ENCODE data around the gene GPC5.
"Not testable (repeated sequence)": the region's sequence is repeated elsewhere in the genome, so short reads cannot be mapped to it uniquely, and the experiment has no call there.

GPC5 gene

GRCh38 chr13:92460479-92460878, 1062.1 kb downstream of the GPC5 start:
- Histone ChIP-seq H3K36me3 (ENCODE audit: insufficient read depth, low read length) (no peaks in the 10 kb centered on the region), H3K79me2 (ENCODE audit: control insufficient read depth, insufficient read depth, low read length, unreplicated experiment) (no peaks in the 10 kb centered on the region), H3K4me1 (ENCODE audit: control insufficient read depth, insufficient read depth, low read length, unreplicated experiment) (peaks cover 4% of the 10 kb centered on the region), H2AFZ (ENCODE audit: low read length, unreplicated experiment) (no peak overlapping the region), H3K27ac (ENCODE audit: low read depth, low read length) (no peak overlapping the region), H3K4me3 (ENCODE audit: low read depth, low read length) (no peak overlapping the region), H3K27me3 (ENCODE audit: insufficient read depth, low read length) (no peaks in the 10 kb centered on the region)

GRCh38 chr13:92461402-92461801, 1063.0 kb downstream of the GPC5 start:
- H3K27me3 ChIP-seq (ENCODE audit: insufficient read depth, low read length) = no peaks in the 10 kb centered on the region
- H3K4me3 ChIP-seq (ENCODE audit: low read depth, low read length) = no peak overlapping the region
- H3K79me2 ChIP-seq (ENCODE audit: control insufficient read depth, insufficient read depth, low read length, unreplicated experiment) = no peaks in the 10 kb centered on the region
- peaks cover 4% of the 10 kb centered on the region for H3K4me1 ChIP-seq (ENCODE audit: control insufficient read depth, insufficient read depth, low read length, unreplicated experiment)
- H2AFZ ChIP-seq (ENCODE audit: low read length, unreplicated experiment) = no peak overlapping the region
- H3K27ac ChIP-seq (ENCODE audit: low read depth, low read length) = no peak overlapping the region
- no peaks in the 10 kb centered on the region for H3K36me3 ChIP-seq (ENCODE audit: insufficient read depth, low read length)

GRCh38 chr13:92461831-92462230, 1063.4 kb downstream of the GPC5 start:
- no peak overlapping the region for H3K27ac ChIP-seq (ENCODE audit: low read depth, low read length)
- H3K79me2 ChIP-seq (ENCODE audit: control insufficient read depth, insufficient read depth, low read length, unreplicated experiment) = no peaks in the 10 kb centered on the region
- H2AFZ ChIP-seq (ENCODE audit: low read length, unreplicated experiment) = no peak overlapping the region
- no peak overlapping the region for H3K4me3 ChIP-seq (ENCODE audit: low read depth, low read length)
- no peaks in the 10 kb centered on the region for H3K36me3 ChIP-seq (ENCODE audit: insufficient read depth, low read length)
- peaks cover 4% of the 10 kb centered on the region for H3K4me1 ChIP-seq (ENCODE audit: control insufficient read depth, insufficient read depth, low read length, unreplicated experiment)
- no peaks in the 10 kb centered on the region for H3K27me3 ChIP-seq (ENCODE audit: insufficient read depth, low read length)

GRCh38 chr13:92463134-92463533, 1064.7 kb downstream of the GPC5 start:
- no peaks in the 10 kb centered on the region for H3K79me2 ChIP-seq (ENCODE audit: control insufficient read depth, insufficient read depth, low read length, unreplicated experiment)
- H3K36me3 ChIP-seq (ENCODE audit: insufficient read depth, low read length) = no peaks in the 10 kb centered on the region
- no peak overlapping the region for H3K4me3 ChIP-seq (ENCODE audit: low read depth, low read length)
- no peaks in the 10 kb centered on the region for H3K27me3 ChIP-seq (ENCODE audit: insufficient read depth, low read length)
- no peak overlapping the region for H3K27ac ChIP-seq (ENCODE audit: low read depth, low read length)
- H3K4me1 ChIP-seq (ENCODE audit: control insufficient read depth, insufficient read depth, low read length, unreplicated experiment) = peaks cover 4% of the 10 kb centered on the region
- H2AFZ ChIP-seq (ENCODE audit: low read length, unreplicated experiment) = no peak overlapping the region

GRCh38 chr13:92473765-92474475, 1075.5 kb downstream of the GPC5 start:
- Histone ChIP-seq H3K27me3 (ENCODE audit: insufficient read depth, low read length) (no peaks in the 10 kb centered on the region), H3K36me3 (ENCODE audit: insufficient read depth, low read length) (no peaks in the 10 kb centered on the region), H3K79me2 (ENCODE audit: control insufficient read depth, insufficient read depth, low read length, unreplicated experiment) (no peaks in the 10 kb centered on the region), H3K4me1 (ENCODE audit: control insufficient read depth, insufficient read depth, low read length, unreplicated experiment) (no peaks in the 10 kb centered on the region), H2AFZ (ENCODE audit: low read length, unreplicated experiment) (no peak overlapping the region), H3K4me3 (ENCODE audit: low read depth, low read length) (no peak overlapping the region), H3K27ac (ENCODE audit: low read depth, low read length) (no peak overlapping the region)

- no peak overlapping the region for H3K4me3 ChIP-seq (ENCODE audit: low read depth, low read length)
- no peaks in the 10 kb centered on the region for H3K4me1 ChIP-seq (ENCODE audit: control insufficient read depth, insufficient read depth, low read length, unreplicated experiment)
- no peaks in the 10 kb centered on the region for H3K27me3 ChIP-seq (ENCODE audit: insufficient read depth, low read length)
- no peaks in the 10 kb centered on the region for H3K36me3 ChIP-seq (ENCODE audit: insufficient read depth, low read length)
- no peak overlapping the region for H2AFZ ChIP-seq (ENCODE audit: low read length, unreplicated experiment)
- no peak overlapping the region for H3K27ac ChIP-seq (ENCODE audit: low read depth, low read length)
- H3K79me2 ChIP-seq (ENCODE audit: control insufficient read depth, insufficient read depth, low read length, unreplicated experiment) = no peaks in the 10 kb centered on the region
These were observed 1082.0 kb downstream of the GPC5 start for GRCh38 chr13:92480387-92480786.

- H3K27me3 ChIP-seq (ENCODE audit: insufficient read depth, low read length); H2AFZ ChIP-seq (ENCODE audit: low read length, unreplicated experiment); H3K4me1 ChIP-seq (ENCODE audit: control insufficient read depth, insufficient read depth, low read length, unreplicated experiment); H3K36me3 ChIP-seq (ENCODE audit: insufficient read depth, low read length); H3K79me2 ChIP-seq (ENCODE audit: control insufficient read depth, insufficient read depth, low read length, unreplicated experiment); H3K27ac ChIP-seq (ENCODE audit: low read depth, low read length); H3K4me3 ChIP-seq (ENCODE audit: low read depth, low read length): not testable (repeated sequence)
These were observed 1084.4 kb downstream of the GPC5 start for GRCh38 chr13:92482790-92483189.

GRCh38 chr13:92483894-92484293, 1085.5 kb downstream of the GPC5 start:
- Histone ChIP-seq H3K27ac (ENCODE audit: low read depth, low read length) (no peak overlapping the region), H3K4me1 (ENCODE audit: control insufficient read depth, insufficient read depth, low read length, unreplicated experiment) (peaks cover 3% of the 10 kb centered on the region), H2AFZ (ENCODE audit: low read length, unreplicated experiment) (no peak overlapping the region), H3K27me3 (ENCODE audit: insufficient read depth, low read length) (no peaks in the 10 kb centered on the region), H3K79me2 (ENCODE audit: control insufficient read depth, insufficient read depth, low read length, unreplicated experiment) (no peaks in the 10 kb centered on the region), H3K36me3 (ENCODE audit: insufficient read depth, low read length) (no peaks in the 10 kb centered on the region), H3K4me3 (ENCODE audit: low read depth, low read length) (no peak overlapping the region)

- no peak overlapping the region for H2AFZ ChIP-seq (ENCODE audit: low read length, unreplicated experiment)
- H3K79me2 ChIP-seq (ENCODE audit: control insufficient read depth, insufficient read depth, low read length, unreplicated experiment) = no peaks in the 10 kb centered on the region
- no peaks in the 10 kb centered on the region for H3K27me3 ChIP-seq (ENCODE audit: insufficient read depth, low read length)
- H3K4me1 ChIP-seq (ENCODE audit: control insufficient read depth, insufficient read depth, low read length, unreplicated experiment) = peaks cover 3% of the 10 kb centered on the region
- H3K36me3 ChIP-seq (ENCODE audit: insufficient read depth, low read length) = no peaks in the 10 kb centered on the region
- no peak overlapping the region for H3K27ac ChIP-seq (ENCODE audit: low read depth, low read length)
- no peak overlapping the region for H3K4me3 ChIP-seq (ENCODE audit: low read depth, low read length)
These were observed 1088.8 kb downstream of the GPC5 start for GRCh38 chr13:92487238-92487637.

- no peaks in the 10 kb centered on the region for H3K36me3 ChIP-seq (ENCODE audit: insufficient read depth, low read length)
- H3K4me3 ChIP-seq (ENCODE audit: low read depth, low read length) = no peak overlapping the region
- H3K27ac ChIP-seq (ENCODE audit: low read depth, low read length) = no peak overlapping the region
- no peaks in the 10 kb centered on the region for H3K79me2 ChIP-seq (ENCODE audit: control insufficient read depth, insufficient read depth, low read length, unreplicated experiment)
- no peaks in the 10 kb centered on the region for H3K27me3 ChIP-seq (ENCODE audit: insufficient read depth, low read length)
- peaks cover 3% of the 10 kb centered on the region for H3K4me1 ChIP-seq (ENCODE audit: control insufficient read depth, insufficient read depth, low read length, unreplicated experiment)
- H2AFZ ChIP-seq (ENCODE audit: low read length, unreplicated experiment) = no peak overlapping the region
These were observed 1089.9 kb downstream of the GPC5 start for GRCh38 chr13:92488249-92488852.

GRCh38 chr13:92491839-92492238, 1093.4 kb downstream of the GPC5 start:
- Histone ChIP-seq H3K36me3 (ENCODE audit: insufficient read depth, low read length) (no peaks in the 10 kb centered on the region), H3K4me1 (ENCODE audit: control insufficient read depth, insufficient read depth, low read length, unreplicated experiment) (peaks cover 3% of the 10 kb centered on the region), H3K27ac (ENCODE audit: low read depth, low read length) (no peak overlapping the region), H3K79me2 (ENCODE audit: control insufficient read depth, insufficient read depth, low read length, unreplicated experiment) (no peaks in the 10 kb centered on the region), H3K4me3 (ENCODE audit: low read depth, low read length) (no peak overlapping the region), H3K27me3 (ENCODE audit: insufficient read depth, low read length) (no peaks in the 10 kb centered on the region), H2AFZ (ENCODE audit: low read length, unreplicated experiment) (no peak overlapping the region)

All from ACC112 (cell line).